Measurements from ENCODE around the gene APIP.

APIP gene

GRCh38 chr11:34957606-34958005, 41.4 kb upstream of the APIP start:
- no peak overlapping the region for H3K4me3 ChIP-seq
- TF ChIP-seq CTCF (IDR thresholded peaks at IDR 0.05): no peak
- H3K27ac ChIP-seq: no peak overlapping the region
- no peak for DNase-seq (ENCODE audit: low spot score)

DNA sequence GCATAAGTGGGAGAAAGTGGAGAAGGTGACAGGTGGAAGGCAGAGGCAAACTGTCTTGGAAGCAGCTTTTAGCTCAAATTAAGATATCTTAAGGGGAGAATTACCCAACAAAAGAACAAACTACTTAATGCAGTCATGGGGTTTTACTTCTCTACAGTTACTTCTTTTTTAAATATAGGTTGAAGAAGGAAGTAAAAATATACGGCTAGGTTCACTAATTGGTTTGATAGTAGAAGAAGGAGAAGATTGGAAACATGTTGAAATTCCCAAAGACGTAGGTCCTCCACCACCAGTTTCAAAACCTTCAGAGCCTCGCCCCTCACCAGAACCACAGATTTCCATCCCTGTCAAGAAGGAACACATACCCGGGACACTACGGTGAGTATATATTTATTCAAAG, 41.0 kb upstream of the APIP start:
- TF ChIP-seq CTCF (IDR thresholded peaks at IDR 0.05): no peak
- no peak for DNase-seq (ENCODE audit: low spot score)
- Histone ChIP-seq H3K4me3 (no peak overlapping the region), H3K27ac (no peak overlapping the region)

- H3K4me3 ChIP-seq: no peak overlapping the region
- DNase-seq (ENCODE audit: low spot score): no peak
- no peak for TF ChIP-seq CTCF (IDR thresholded peaks at IDR 0.05)
- H3K27ac ChIP-seq: no peak overlapping the region
Observed at GRCh38 chr11:34953955-34954354, 37.8 kb upstream of the APIP start.

GRCh38 chr11:34948696-34949095, 32.5 kb upstream of the APIP start:
- no peak for DNase-seq (ENCODE audit: low spot score)
- Histone ChIP-seq H3K27ac (no peak overlapping the region), H3K4me3 (no peak overlapping the region)
- no peak for TF ChIP-seq CTCF (IDR thresholded peaks at IDR 0.05)

GRCh38 chr11:34944692-34945091, 28.5 kb upstream of the APIP start:
- no peak for TF ChIP-seq CTCF (IDR thresholded peaks at IDR 0.05)
- Histone ChIP-seq H3K4me3 (no peak overlapping the region), H3K27ac (no peak overlapping the region)
- DNase-seq (ENCODE audit: low spot score): no peak

- DNase-seq (ENCODE audit: low spot score): no peak
- no peak for TF ChIP-seq CTCF (IDR thresholded peaks at IDR 0.05)
- Histone ChIP-seq H3K27ac (no peak overlapping the region), H3K4me3 (no peak overlapping the region)
Observed at GRCh38 chr11:34941688-34942087, 25.5 kb upstream of the APIP start.

DNA sequence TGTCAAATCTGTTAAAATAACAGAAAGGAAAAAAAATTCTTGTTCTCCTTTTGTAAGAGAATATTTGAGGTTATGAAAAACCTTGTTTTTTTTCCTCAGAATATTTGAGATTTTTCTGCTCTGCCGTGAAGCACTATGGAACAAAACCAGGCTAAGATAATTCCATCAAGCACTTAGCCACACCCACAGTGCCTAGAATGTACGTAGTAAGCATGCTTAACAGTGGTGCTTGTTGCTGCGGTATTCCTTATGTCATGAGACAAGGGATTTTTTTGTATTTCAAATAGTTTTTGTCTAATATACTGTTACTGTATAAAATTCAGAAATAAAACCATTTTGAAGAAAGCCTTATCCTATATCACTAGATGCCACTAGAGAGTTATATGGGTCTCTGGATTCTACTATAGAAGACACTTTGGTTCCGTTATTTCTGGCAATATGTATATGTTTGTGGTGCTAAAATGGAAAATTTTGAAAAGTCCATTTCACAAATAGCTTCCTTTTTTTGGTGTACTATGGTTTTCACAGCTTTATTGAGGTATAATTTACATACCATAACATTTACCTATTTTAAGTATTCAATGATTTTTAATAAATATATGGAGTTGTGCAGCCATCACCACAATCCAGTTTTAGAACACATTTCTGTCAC, 24.0 kb upstream of the APIP start:
- H3K27ac ChIP-seq: no peak overlapping the region
- no peak for TF ChIP-seq CTCF (IDR thresholded peaks at IDR 0.05)
- no peak for DNase-seq (ENCODE audit: low spot score)
- H3K4me3 ChIP-seq: no peak overlapping the region

Data from coronary artery (tissue), 2 donors.